ENCODE measurements around the gene WSCD2. TPM values are rescaled to one million over a fixed set of nuclear protein-coding genes. Genes with fewer than 3 reads are reported as not detected.

WSCD2 gene
- total RNA-seq, 3 donors from 2014 or later: 0.33 to 0.48 (median 0.44) TPM

- no peak for DNase-seq (ENCODE audit: low spot score in 2 of 2)
- Histone ChIP-seq H3K4me3 (no peak overlapping the region), H3K9me3 (no peaks in the 10 kb centered on the region), H3K27me3 (peaks cover 0 to 3% of the 10 kb centered on the region in 2 donors), H3K27ac (no peak overlapping the region), H3K4me1 (no peaks in the 10 kb centered on the region), H3K36me3 (no peaks in the 10 kb centered on the region)
- intact Hi-C loops (cut with DNase I; ENCODE audit: low total_unique reads): no loop called here
- TF ChIP-seq CTCF (IDR thresholded peaks at IDR 0.05) (no peak), POLR2AphosphoS5 (IDR thresholded peaks at IDR 0.05) (no peak), POLR2A (IDR thresholded peaks at IDR 0.05) (no peak)
These were observed 106.3 kb downstream of the WSCD2 start for GRCh38 chr12:108235197-108235984.

DNA sequence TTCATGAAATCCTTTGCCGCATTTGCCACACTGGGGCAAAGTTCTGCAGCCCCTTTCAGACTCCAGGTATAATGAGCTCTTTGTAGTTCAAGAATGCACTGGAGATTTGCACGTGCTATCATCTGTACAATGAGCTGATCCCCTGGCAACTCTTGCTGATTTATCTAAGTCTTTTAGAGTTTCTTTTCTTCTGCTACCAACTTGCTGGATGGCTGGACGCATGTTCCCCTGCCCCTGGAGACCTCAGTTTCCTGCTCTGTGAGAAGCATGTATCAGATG, 106.8 kb downstream of the WSCD2 start:
- DNase-seq (ENCODE audit: low spot score in 2 of 2): no peak
- peaks cover 0 to 3% of the 10 kb centered on the region in 2 donors for H3K27me3 ChIP-seq
- H3K4me3 ChIP-seq: no peak overlapping the region
- H3K36me3 ChIP-seq: no peaks in the 10 kb centered on the region
- intact Hi-C loops (cut with DNase I; ENCODE audit: low total_unique reads): no loop called here
- H3K27ac ChIP-seq: no peak overlapping the region
- TF ChIP-seq POLR2AphosphoS5 (IDR thresholded peaks at IDR 0.05) (no peak), CTCF (IDR thresholded peaks at IDR 0.05) (no peak), POLR2A (IDR thresholded peaks at IDR 0.05) (no peak)
- H3K4me1 ChIP-seq: no peaks in the 10 kb centered on the region
- no peaks in the 10 kb centered on the region for H3K9me3 ChIP-seq

DNA sequence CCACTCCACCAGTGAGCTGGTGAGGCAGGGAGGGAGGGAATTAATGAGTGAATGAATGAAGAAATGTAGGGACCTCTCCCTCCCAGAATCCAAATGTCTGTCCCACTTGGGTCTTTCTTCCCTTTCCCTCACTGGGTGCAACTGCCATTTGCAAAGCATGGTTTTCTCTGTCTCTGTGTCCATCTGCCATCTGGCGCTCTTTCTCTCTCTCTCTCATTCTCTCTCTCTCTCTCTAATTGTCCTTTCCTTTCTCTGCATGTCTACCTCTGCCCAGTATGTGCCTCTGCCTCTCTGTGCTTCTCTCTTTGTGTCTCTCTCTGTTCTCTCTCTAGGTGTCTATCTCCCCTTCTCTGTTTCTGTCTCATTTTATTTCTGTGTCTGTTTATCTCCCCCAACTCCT, 107.3 kb downstream of the WSCD2 start:
- DNase-seq (ENCODE audit: low spot score in 2 of 2): no peak

GRCh38 chr12:108237272-108237671, 108.2 kb downstream of the WSCD2 start:
- no peaks in the 10 kb centered on the region for H3K36me3 ChIP-seq
- H3K9me3 ChIP-seq: no peaks in the 10 kb centered on the region
- intact Hi-C loops (cut with DNase I; ENCODE audit: low total_unique reads): no loop called here

More for the DNA sequence above, 107.3 kb downstream of the WSCD2 start:
- no peak for TF ChIP-seq POLR2AphosphoS5 (IDR thresholded peaks at IDR 0.05)
- no peak for TF ChIP-seq POLR2A (IDR thresholded peaks at IDR 0.05)
- no peak for TF ChIP-seq CTCF (IDR thresholded peaks at IDR 0.05)
- H3K9me3 ChIP-seq: no peaks in the 10 kb centered on the region
- no peaks in the 10 kb centered on the region for H3K4me1 ChIP-seq
- no peak overlapping the region for H3K27ac ChIP-seq
- no peak overlapping the region for H3K4me3 ChIP-seq
- intact Hi-C loops (cut with DNase I; ENCODE audit: low total_unique reads): no loop called here
- H3K36me3 ChIP-seq: no peaks in the 10 kb centered on the region
- peaks cover 0 to 3% of the 10 kb centered on the region in 2 donors for H3K27me3 ChIP-seq

More at GRCh38 chr12:108237272-108237671, 108.2 kb downstream of the WSCD2 start:
- Histone ChIP-seq H3K4me3 (no peak overlapping the region), H3K27me3 (peaks cover 0 to 3% of the 10 kb centered on the region in 2 donors), H3K4me1 (no peaks in the 10 kb centered on the region), H3K27ac (no peak overlapping the region)
- DNase-seq (ENCODE audit: low spot score in 2 of 2): no peak
- TF ChIP-seq CTCF (IDR thresholded peaks at IDR 0.05) (no peak), POLR2AphosphoS5 (IDR thresholded peaks at IDR 0.05) (no peak), POLR2A (IDR thresholded peaks at IDR 0.05) (no peak)

Measured in breast epithelium (tissue), 4 donors.